Stimulated activated CD4-positive, alpha-beta T cell treated with anti-CD3 and anti-CD28 coated beads, Interleukin-1b, Interleukin-23, amount 100 ng/mL, for 48 hours (primary cell): ENCODE results near the gene NRF1.
A peak's percentile ranks its signal among the peaks of the same experiment; 100 is the strongest.
"Not testable (repeated sequence)": the region's sequence is repeated elsewhere in the genome, so short reads cannot be mapped to it uniquely, and the experiment has no call there.

Experiments used
- DNase-seq: peaks from one replicate; pipeline ENCODE4 v3.0.0-alpha.2; 2020

Gene NRF1

GRCh38 chr7:129607471-129608120 is 3.9 kb upstream of the NRF1 start:
- DNase-seq, result peak; percentile 41

DNA sequence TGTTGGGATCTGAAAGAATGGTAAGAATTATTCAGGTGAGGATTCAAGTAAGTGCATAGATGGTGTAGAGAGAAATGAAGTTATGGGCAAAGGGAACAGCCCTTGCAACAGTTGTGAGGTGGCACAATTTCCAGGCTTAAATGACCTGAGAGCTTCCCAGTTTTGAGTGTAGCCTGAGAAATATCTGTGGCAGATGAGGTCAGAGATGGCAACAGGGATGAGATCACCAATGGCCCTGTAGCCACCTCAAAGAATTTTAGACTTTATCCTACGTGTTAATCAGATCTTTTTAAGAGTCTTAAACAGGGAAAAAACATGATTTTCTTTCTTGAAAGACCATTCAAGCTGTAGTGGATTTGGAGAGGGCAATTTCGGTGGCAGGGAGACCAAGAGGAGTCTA is 1.9 kb upstream of the NRF1 start:
- no peak for DNase-seq

DNA sequence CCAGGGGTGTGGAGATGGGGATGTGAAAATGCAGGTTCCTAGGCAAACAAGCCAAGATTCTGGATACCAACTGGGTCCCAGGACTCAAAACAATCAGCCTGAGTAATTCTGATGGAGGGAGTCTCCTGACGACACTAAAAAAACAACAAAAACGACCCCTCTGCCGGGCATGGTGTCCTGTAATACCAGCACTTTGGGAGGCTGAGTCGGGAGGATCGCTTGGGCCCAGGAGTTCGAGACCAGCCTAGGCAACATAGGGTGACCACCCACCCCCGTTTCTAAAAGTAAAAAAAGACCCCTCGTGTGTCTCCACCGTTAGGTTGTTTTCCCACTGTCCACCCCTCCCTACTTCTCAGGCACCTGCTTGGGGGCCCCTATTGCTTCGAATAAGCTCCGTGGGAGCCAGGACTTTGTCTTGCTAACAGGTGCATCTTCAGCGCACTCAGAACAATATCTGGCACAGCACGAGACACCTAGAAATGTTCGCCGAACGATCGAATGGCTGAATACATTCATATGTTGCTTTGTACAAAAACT is 743 bp upstream of the NRF1 start:
- DNase-seq, result no peak

DNA sequence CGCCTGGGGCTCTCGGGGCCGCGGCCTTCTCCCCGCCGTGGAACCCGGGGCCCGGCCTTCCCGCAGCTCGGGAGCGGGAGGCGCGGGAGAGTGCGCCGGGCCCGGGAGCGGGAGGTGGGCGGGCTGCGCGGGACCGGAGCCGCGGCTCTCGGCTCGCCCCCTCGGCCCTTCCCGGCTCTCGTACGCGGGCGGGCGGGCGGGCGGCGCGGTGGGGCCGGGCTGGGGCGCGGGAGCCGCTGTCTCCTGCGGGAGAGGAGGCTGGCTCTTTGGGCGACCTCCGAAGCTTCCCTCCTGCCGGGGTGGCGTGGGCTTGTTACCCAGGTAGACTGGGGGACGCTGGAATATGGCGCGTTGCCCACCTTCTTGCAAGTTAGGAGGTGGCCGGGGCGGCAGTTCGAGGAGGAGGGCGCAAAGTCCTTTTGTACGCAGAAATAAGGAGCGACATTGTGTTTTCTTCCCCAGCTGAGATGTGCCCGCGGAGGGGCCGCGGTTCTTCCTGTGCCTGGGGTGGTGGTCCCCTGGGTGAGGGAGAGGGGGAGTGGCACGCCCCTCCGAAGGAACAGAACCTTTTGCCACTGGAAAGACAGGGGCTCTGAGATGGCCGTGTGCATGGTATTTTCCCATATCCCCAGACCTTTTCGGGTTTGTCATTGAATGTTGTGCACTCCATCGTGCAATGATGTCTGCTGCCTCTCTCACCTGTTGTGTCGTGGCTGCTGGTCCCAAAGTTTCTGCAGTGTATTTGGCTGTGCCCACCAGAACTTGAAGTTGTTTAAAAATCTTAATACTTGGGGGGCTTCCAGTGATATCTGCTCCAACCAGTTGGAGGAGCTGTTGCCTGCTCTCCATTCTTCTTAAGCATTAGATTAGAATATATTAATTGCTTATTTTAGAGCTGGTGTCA is 844 bp downstream of the NRF1 start:
- DNase-seq, result peak; percentile 16

- DNase-seq, result no peak
Measured at GRCh38 chr7:129613016-129613337, 1.5 kb downstream of the NRF1 start.

- peak; percentile 26 for DNase-seq
Measured at GRCh38 chr7:129615018-129615417, 3.5 kb downstream of the NRF1 start.

DNA sequence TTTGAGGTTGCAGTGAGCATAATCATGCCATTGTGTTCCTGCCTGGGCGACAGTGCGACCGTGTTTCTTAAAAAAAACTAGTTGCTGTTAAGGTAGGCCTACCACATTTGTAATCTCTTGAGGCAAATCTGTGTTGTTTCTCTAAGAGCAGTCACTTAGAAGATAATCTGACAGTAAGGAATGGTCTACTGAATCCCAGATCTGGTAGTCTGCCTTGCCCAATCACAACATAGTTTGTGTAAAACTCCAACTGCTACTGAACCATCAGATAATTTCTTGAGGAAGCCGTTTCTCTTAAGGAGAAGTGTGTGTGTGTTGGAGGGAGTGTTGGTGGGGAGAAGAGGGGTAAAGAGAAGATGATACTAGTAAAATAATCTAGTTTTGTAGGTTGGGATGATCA is 5.0 kb downstream of the NRF1 start:
- no peak for DNase-seq

DNA sequence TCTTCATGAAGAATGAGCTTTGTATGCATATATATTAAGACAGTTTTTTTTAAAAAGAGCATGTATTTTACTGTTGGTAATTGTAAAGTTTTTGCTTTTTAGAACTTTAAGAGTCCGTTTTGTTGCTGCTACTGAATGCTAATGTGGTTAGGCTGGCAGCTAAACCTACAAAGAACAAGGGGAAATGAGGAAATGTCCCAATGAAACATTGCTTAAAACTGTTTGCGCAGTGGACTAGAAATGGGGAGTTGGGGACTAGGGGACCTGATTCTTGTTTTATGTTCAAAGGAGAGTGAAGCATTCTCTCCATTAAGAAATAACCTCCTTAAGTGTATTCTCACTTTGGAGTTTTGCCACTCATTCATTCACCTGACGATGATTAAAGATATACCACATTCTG is 5.7 kb downstream of the NRF1 start:
- no peak for DNase-seq

DNA sequence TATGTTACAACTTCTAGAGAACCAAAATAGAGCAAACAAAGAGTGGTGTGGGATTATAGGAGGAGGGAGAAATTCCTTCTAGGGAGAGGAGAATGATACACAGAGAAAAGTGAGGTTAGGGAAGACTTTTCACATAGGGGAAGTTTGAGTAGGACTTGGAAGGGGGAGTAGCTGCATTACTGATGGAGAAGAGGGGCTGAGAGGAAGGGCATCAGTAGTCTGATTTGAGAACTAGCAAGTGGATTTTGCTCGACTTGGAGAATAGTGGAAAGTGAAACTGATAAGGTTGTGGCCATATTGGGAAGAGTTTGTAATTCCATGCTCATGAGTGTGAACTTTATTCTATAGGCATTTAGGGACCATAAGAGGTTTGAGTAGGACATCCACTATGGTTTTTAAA is 6.1 kb downstream of the NRF1 start:
- no peak for DNase-seq

- no peak for DNase-seq
Measured at GRCh38 chr7:129626896-129627295, 15.4 kb downstream of the NRF1 start.

DNA sequence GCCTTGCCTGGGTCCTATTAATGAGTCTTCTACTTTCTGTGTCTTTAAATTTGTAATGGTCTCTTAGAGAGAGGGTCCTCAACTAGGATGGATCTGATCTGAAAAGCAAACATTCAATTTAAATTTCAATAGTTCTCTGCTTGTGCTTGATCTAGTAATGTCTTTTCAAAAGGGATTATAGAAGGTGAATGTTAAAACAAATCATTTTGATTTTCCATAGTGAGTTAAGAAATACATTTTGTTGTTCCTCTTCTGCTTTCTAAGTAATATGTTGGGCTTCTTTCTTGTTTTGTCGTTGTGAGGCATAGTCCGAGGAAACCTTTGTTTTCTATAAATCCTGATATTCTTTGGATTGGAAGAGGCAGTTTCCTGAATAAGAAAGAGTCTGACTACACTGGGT is 18.8 kb downstream of the NRF1 start:
- no peak for DNase-seq

DNA sequence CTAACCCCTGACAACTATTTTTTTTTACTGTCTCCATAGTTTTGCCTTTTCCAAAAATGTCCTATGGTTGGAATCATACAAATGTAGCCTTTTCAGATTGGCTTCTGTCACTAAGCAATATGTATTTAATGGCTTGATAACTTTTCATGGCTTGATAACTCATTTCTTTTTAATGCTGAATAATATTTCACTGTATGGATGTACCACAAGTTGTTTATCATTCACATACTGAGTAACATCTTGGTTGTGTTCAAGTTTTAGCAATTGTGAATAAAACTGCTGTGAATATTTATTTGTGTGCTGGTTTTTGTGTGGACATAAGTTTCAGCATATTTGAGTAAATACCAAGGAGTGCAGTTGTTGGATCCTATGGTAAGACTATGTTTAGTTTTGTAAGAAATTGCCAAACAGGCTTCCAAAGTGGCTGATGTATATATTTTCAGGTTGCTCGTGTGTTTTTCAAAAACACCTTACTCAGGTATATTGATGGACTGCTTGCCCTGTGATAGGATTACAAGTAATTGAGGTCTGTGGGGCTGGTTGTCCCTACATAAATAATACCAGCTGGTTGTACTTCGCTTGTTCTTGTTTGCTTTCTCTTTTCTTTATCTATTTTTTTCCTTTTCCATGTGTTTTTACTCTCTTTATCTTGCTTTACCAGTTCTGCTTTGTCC is 23.0 kb downstream of the NRF1 start:
- DNase-seq, result no peak

- peak; percentile 66 for DNase-seq
Measured at GRCh38 chr7:129635300-129636029, 23.9 kb downstream of the NRF1 start.

- not testable (repeated sequence) for DNase-seq
Measured at GRCh38 chr7:129636030-129636550, 24.6 kb downstream of the NRF1 start.

DNA sequence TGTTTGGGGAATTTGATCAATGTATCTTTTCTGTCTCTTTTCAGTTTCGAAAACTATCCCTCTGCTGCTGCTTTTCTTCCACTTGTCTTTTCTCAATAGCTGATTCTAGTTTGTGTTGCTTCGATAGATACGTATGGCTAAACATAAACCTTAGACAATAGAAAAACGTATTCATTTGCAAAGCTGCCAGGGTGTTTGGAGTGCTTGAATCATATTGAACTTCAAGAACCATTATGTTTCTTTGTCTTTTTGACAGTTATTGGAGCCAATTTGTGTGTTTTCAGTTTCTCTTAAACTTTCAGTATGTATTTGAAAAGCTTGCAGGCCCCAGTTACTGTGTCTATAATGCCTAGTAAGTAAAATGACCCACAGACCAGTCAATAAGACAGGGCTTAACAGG is 25.1 kb downstream of the NRF1 start:
- DNase-seq, result no peak

DNA sequence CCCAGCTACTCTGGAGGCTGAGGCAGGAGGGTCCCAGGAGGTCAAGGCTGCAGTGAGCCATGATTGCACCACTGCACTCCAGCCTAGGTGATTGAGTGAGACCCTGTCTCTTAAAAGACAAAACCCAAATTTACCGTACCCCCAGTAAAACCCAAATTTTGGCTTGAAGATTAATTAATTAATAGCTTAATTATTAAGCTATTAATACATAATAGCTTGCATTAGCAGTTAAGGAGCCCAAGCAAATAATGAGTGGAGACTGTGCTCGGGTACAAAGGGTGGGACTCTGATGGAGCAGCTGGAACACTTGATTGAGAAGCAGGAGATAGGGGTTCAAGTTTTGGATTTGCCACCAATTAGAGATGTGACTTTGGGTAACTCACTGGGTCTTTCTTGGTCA is 28.9 kb downstream of the NRF1 start:
- DNase-seq, result no peak

GRCh38 chr7:129642871-129643549 is 31.5 kb downstream of the NRF1 start:
- DNase-seq, result no peak

DNA sequence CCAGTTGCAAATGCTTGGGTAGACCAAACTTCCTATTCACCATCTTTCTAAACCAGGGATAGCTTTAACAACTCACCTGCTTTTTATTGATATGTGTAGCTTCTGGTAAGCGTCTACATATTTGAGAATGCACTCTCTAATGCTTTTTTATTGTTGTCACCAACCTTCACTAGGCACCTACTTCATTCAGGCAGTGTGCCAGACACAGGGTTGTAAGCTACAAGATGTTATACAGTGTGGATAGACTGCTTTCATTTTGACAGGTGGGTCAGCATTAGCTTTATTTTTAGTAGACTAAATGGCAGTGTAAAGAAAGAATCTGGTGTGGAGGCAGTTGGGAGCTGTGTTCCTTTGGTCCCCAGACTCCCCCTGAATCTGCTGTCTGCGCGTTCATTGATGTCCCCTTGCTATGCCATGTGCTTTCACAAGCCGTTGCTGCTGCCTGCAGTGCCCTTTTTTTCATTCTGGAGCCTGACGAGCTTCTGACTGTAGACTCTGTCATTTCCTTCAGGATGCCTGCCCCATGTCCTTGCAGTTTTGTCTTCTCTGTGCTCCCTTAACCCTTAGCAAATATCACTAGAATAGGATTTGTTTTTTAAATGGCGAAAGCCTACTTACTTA is 32.1 kb downstream of the NRF1 start:
- no peak for DNase-seq

DNA sequence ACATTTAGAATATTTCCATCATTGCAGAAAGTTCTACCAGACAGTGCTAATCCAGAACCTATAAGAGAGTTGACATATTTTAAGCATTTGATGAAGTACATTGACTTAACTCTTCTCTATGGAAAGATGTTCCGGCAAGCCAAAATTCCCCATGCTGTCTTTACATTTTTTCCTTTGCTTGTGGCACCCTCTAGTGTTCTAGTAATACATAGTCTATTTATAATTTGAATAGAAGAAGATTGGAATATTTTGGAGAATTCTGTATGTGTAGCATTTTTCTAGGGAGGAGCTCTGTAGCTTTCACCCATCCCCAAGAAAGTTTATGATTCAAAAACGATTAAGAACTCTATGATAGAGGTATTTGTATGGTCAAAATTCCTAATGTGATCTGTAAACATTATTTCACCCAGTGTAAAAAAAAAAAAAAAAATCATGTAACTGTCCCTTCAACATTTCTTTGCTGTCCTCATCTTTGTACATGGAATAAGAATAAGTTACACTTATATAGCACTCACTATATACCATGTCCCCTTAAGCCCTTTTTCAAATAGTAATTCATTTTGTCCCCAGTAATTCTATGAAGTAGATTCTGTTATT is 33.2 kb downstream of the NRF1 start:
- no peak for DNase-seq

GRCh38 chr7:129646369-129647021 is 35.0 kb downstream of the NRF1 start:
- no peak for DNase-seq
